HG03469 (cell line): Measurements from ENCODE around the gene VGLL4.

Experiments
- ATAC-seq: cut with Tn5 transposase; IDR thresholded peaks from one replicate; pipeline ENCODE4 v1.9.1; 2021; ENCODE audit warnings: mild to moderate bottlenecking, moderate library complexity, moderate number of reproducible peaks; ENCODE audit not compliant: unreplicated experiment

The VGLL4 gene

DNA sequence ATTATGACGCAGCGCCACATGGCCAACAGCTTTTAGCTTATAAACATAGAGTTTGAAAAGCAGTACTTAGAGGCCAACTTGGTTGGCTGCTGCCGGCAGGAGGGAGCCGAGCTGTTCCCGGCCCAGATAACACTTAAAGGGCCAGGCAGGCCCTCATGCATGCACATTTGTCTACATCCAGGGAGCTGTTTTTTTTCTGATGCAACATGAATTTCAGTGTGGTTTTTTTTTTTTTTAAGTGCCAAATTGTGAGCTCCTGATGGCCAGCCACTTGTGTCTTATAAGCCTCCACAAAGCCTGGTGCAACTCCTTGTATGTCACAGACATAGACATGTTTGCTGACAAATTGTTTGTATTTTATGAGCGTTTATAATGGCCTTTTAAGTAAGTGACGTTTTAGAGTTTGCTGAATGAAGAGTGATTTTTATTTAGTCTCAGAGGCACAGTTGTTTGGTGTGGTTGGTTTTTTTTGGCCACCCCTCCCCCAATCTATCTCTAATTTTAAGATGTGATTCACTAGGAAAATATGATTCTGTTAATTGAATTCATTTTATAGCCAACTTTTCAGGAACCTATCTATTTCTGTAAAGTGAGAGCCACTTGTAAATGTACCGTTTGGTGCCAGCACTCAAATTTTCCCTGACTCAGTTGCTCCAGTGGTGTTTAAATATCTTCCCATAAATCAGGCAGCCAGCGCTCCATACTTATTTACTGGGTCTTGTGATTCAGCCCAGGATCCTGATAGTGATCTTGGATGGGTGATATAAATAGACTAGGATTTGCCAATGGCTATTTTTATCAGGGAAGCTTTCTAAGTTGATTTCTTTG, 134.3 kb downstream of the VGLL4 start:
- no peak for ATAC-seq

DNA sequence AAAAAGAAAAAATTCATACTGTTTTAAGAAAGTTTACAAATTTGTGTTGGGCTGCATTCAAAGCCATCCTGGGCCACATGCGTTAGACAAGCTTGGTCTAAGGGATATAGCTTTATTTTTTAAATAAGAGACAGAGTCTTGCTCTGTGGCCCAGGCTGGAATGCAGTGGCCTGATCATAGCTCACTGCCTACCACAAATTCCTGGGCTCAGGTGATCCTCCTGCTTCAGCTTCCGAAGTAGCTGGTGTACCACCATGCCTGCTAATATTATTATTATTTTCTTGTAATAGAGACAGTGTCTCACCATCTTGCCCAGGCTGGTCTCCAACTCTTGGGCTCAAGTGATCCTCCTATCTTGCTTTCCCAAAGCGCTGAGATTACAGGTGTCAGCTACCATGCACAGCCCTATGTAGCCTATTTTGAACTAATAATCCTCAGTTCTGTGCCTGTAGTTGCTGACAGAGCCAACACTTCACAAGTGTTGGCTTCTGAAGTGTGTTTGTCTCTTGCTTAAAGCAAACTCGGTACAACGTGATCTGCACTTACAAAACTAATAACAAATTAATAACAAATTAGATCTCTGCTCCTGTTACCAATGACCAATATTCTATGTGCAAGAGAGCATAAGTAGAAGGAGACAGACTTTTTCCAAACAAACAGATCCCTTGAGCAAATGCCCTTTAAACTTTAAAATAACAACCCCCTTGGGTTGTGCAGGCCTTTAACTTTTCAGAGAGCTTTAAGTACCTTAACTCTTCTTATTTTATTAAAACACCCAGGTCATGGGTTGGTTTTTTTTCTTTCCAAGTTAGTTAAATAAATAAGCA, 135.2 kb downstream of the VGLL4 start:
- ATAC-seq = no peak

DNA sequence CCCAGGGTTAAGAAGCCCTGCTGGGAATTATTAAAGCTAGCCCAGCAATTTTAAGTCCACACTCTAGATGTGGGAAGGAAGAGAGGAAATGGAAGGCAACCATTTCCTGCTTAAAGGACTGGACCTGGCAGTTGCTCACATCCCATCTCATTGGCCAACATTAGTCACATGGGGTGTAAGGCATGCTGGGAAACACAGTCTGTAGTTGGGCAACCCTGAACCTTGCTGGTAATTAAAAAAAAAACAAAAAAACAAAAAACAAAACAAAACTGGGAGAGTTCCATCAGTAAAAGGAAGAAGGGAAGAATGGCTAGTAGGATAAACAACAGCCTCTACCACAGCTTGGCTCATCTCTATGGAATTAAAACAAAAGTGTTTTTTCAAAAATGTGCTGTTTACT, 136.0 kb downstream of the VGLL4 start:
- no peak for ATAC-seq
